Endodermal cell (in vitro differentiated cells): ENCODE data around the gene LCN6. TPM values are rescaled to one million over a fixed set of nuclear protein-coding genes. Genes with fewer than 3 reads are reported as not detected.

Experiments used
- DNase-seq: peaks from one replicate; pipeline ENCODE4 v3.0.0-alpha.2; 2017
- H3K27ac ChIP-seq: 2 replicates; pipeline ENCODE4 v1.5.1; 2013; ENCODE audit warnings: mild to moderate bottlenecking, low read depth, low read length, moderate library complexity
- H3K27me3 ChIP-seq: 2 replicates; pipeline ENCODE4 v1.6.1; 2013; ENCODE audit warnings: mild to moderate bottlenecking, low read length, moderate library complexity; ENCODE audit not compliant: insufficient read depth, control insufficient read depth, poor library complexity, severe bottlenecking
- H3K36me3 ChIP-seq: 2 replicates; pipeline ENCODE4 v1.7.0; 2013; ENCODE audit warnings: mild to moderate bottlenecking, low read length, moderate library complexity; ENCODE audit not compliant: control insufficient read depth, insufficient read depth
- H3K4me1 ChIP-seq: one replicate; pipeline ENCODE4 v1.7.0; 2013; ENCODE audit warnings: low read length; ENCODE audit not compliant: control insufficient read depth, insufficient read depth
- H3K4me3 ChIP-seq: 2 replicates; pipeline ENCODE4 v1.5.1; 2013; ENCODE audit warnings: mild to moderate bottlenecking, low read length, moderate library complexity
- H3K9ac ChIP-seq: 2 replicates; pipeline ENCODE4 v1.6.1; 2013; ENCODE audit warnings: mild to moderate bottlenecking, low read length, moderate library complexity; ENCODE audit not compliant: poor library complexity, severe bottlenecking; ENCODE audit errors: extremely low read depth
- H3K9me3 ChIP-seq: 2 replicates; pipeline ENCODE4 v1.6.1; 2013; ENCODE audit warnings: mild to moderate bottlenecking, low read length, moderate library complexity; ENCODE audit not compliant: control insufficient read depth
- H3K27ac Mint-ChIP-seq: 2 replicates; pipeline ENCODE4 v1.8.0; 2020; ENCODE audit warnings: mixed read lengths
- H3K27me3 Mint-ChIP-seq: 2 replicates; pipeline ENCODE4 v1.8.0; 2021; ENCODE audit warnings: mild to moderate bottlenecking, mixed read lengths; ENCODE audit not compliant: insufficient read depth
- H3K36me3 Mint-ChIP-seq: 2 replicates; pipeline ENCODE4 v1.8.0; 2020; ENCODE audit warnings: low read depth, mixed read lengths
- H3K4me1 Mint-ChIP-seq: 2 replicates; pipeline ENCODE4 v1.8.0; 2020; ENCODE audit warnings: mixed read lengths
- H3K4me3 Mint-ChIP-seq: 2 replicates; pipeline ENCODE4 v1.8.0; 2020; ENCODE audit warnings: mild to moderate bottlenecking, moderate library complexity, mixed read lengths
- H3K9me3 Mint-ChIP-seq: 2 replicates; pipeline ENCODE4 v1.8.0; 2020; ENCODE audit warnings: mild to moderate bottlenecking, mixed read lengths
- CTCF ChIP-seq: fragments of 200-600 bp; sonication (generic); conservative IDR thresholded peaks from 2 replicates; pipeline ENCODE4 v1.5.0; 2021; ENCODE audit warnings: antibody characterized with exemption, mild to moderate bottlenecking
- WGBS, 2 experiments: methylation state at CpG; one replicate each; pipeline versions ENCODE4 v1.1.5 to v1.1.7; 2013; ENCODE audit warnings: missing lambda C conversion rate in 2 of 2, mixed read lengths in 1 of 2; ENCODE audit not compliant: insufficient coverage in 1 of 2, insufficient read length in 1 of 2; 5-methylcytosine and 5-hydroxymethylcytosine counted together
- total RNA-seq, 2 donors: library from RNA; stranded (reverse); fragmentation: NEBNext Ultra II Directional in 1 of 2; extraction: Animal tissue kit (Norgen Biotek cat#: 25700) in 1 of 2; gene quantifications; 2 replicates in 1 of 2; 3 replicates in 1 of 2; pipeline ENCODE4 v1.2.1, GENCODE V29; 2021

Gene LCN6
- total RNA-seq, 2 donors from 2014 or later: not detected

GRCh38 chr9:136759001-136759400, 10.7 kb upstream of the LCN6 start:
- Histone ChIP-seq H3K27ac (no peak overlapping the region), H3K4me3 (no peak overlapping the region), H3K36me3 (no peaks in the 10 kb centered on the region), H3K9ac (no peak overlapping the region), H3K4me1 (no peaks in the 10 kb centered on the region), H3K27me3 (no peaks in the 10 kb centered on the region), H3K9me3 (no peaks in the 10 kb centered on the region)
- no peak overlapping the region for H3K27ac Mint-ChIP-seq
- H3K27me3 Mint-ChIP-seq: no peaks in the 10 kb centered on the region
- no peaks in the 10 kb centered on the region for H3K4me1 Mint-ChIP-seq
- H3K36me3 Mint-ChIP-seq: peaks cover 2% of the 10 kb centered on the region
- TF ChIP-seq CTCF: no peak
- peaks cover 12% of the 10 kb centered on the region for H3K9me3 Mint-ChIP-seq
- no peak overlapping the region for H3K4me3 Mint-ChIP-seq
- 84 to 85% methylated on average over 8 to 9 of the region's 9 CpGs for WGBS, 2 experiments
- no peak for DNase-seq

GRCh38 chr9:136757751-136758140, 9.4 kb upstream of the LCN6 start:
- H3K27me3 ChIP-seq: no peaks in the 10 kb centered on the region
- no peaks in the 10 kb centered on the region for H3K4me1 ChIP-seq
- TF ChIP-seq CTCF: no peak
- 91 to 92% methylated on average over 15 to 20 of the region's 20 CpGs for WGBS, 2 experiments
- peaks cover 2% of the 10 kb centered on the region for H3K36me3 Mint-ChIP-seq
- H3K27ac ChIP-seq: no peak overlapping the region
- no peak overlapping the region for H3K9ac ChIP-seq
- H3K4me3 Mint-ChIP-seq: no peak overlapping the region
- H3K4me3 ChIP-seq: no peak overlapping the region
- H3K36me3 ChIP-seq: no peaks in the 10 kb centered on the region
- no peak overlapping the region for H3K27ac Mint-ChIP-seq
- H3K4me1 Mint-ChIP-seq: no peaks in the 10 kb centered on the region
- H3K27me3 Mint-ChIP-seq: no peaks in the 10 kb centered on the region
- DNase-seq: no peak
- H3K9me3 ChIP-seq: no peaks in the 10 kb centered on the region
- H3K9me3 Mint-ChIP-seq: peaks cover 13% of the 10 kb centered on the region

- H3K4me1 Mint-ChIP-seq: no peaks in the 10 kb centered on the region
- 90 to 98% methylated on average over 17 to 20 of the region's 20 CpGs for WGBS, 2 experiments
- Histone ChIP-seq H3K4me3 (no peak overlapping the region), H3K4me1 (no peaks in the 10 kb centered on the region), H3K27ac (no peak overlapping the region), H3K9me3 (peaks cover 3% of the 10 kb centered on the region), H3K9ac (no peak overlapping the region), H3K27me3 (no peaks in the 10 kb centered on the region), H3K36me3 (no peaks in the 10 kb centered on the region)
- peaks cover 2% of the 10 kb centered on the region for H3K36me3 Mint-ChIP-seq
- TF ChIP-seq CTCF: no peak
- peaks cover 2% of the 10 kb centered on the region for H3K27me3 Mint-ChIP-seq
- DNase-seq: no peak
- no peak overlapping the region for H3K27ac Mint-ChIP-seq
- H3K4me3 Mint-ChIP-seq: no peak overlapping the region
- peaks cover 17% of the 10 kb centered on the region for H3K9me3 Mint-ChIP-seq
Measured at GRCh38 chr9:136757328-136757727, 9.0 kb upstream of the LCN6 start.
